Adrenal gland (tissue), 5 donors: ENCODE measurements around the gene SIM1.

Experiments
- POLR2A ChIP-seq, 2 donors: fragments of 450-650 bp; IDR thresholded peaks; one replicate each; pipeline ENCODE4 v1.6.1; 2017; ENCODE audit warnings: antibody characterized with exemption in 2 of 2, mild to moderate bottlenecking in 2 of 2, moderate library complexity in 1 of 2
- TF ChIP-seq, protein P1 (sequence below), 6 experiments: fragments of 450-650 bp in 4 of 6; fragments of 200-600 bp in 2 of 6; sonication (generic) in 1 of 6; IDR thresholded peaks; 1 replicate in 5 of 6; 2 replicates in 1 of 6; pipeline versions ENCODE4 v1.5.1 to v1.8.0; 2016 to 2021; ENCODE audit warnings: antibody characterized with exemption in 6 of 6, mild to moderate bottlenecking in 2 of 6, moderate library complexity in 1 of 6
- donor health status: DM: no; HTN: no; CAD: no.

DNA sequence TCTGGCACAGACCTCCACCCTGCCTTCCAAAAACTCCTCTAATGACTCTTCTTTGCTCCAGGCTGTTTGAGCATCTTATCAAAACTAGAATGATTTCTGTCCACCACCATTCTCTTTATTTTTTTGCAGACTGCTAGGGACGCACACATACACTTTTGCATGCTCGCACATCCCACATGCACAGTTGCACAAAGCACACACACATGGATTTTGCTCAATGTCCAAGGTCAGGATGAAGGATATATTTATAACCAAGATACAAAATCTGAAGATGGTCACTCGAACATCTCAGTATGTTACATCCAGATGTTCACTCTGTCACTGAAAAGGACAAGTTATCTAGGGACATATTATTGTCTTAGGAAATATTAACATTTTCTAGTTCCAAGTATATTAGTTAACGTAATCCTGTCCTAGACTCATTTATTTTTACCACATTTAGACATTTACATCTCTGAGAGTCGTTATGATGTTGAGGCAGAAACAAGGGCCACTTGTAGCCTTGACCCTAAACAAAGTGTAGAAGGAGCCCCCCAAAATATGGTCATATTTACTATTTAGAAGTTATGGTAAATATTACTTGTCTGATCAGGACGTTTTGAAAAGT, 3.4 kb upstream of the SIM1 start:
- TF ChIP-seq, protein P1, sequence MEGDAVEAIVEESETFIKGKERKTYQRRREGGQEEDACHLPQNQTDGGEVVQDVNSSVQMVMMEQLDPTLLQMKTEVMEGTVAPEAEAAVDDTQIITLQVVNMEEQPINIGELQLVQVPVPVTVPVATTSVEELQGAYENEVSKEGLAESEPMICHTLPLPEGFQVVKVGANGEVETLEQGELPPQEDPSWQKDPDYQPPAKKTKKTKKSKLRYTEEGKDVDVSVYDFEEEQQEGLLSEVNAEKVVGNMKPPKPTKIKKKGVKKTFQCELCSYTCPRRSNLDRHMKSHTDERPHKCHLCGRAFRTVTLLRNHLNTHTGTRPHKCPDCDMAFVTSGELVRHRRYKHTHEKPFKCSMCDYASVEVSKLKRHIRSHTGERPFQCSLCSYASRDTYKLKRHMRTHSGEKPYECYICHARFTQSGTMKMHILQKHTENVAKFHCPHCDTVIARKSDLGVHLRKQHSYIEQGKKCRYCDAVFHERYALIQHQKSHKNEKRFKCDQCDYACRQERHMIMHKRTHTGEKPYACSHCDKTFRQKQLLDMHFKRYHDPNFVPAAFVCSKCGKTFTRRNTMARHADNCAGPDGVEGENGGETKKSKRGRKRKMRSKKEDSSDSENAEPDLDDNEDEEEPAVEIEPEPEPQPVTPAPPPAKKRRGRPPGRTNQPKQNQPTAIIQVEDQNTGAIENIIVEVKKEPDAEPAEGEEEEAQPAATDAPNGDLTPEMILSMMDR (IDR thresholded peaks at IDR 0.05), result no peak
- TF ChIP-seq POLR2A (IDR thresholded peaks at IDR 0.05), result no peak
